ENCODE data around the gene EXOG.

EXOG gene

GRCh38 chr3:38507120-38507519 lies 11.0 kb downstream of the EXOG start:
- no peak overlapping the region for H3K4me3 ChIP-seq (ENCODE audit: low read depth, low read length)
- no peak for TF ChIP-seq CTCF (IDR thresholded peaks at IDR 0.05; ENCODE audit: control insufficient read depth, extremely low read depth, insufficient read depth)
- no peak for DNase-seq (ENCODE audit: low read depth)

- TF ChIP-seq CTCF (IDR thresholded peaks at IDR 0.05; ENCODE audit: control insufficient read depth, extremely low read depth, insufficient read depth) = no peak
- H3K4me3 ChIP-seq (ENCODE audit: low read depth, low read length) = no peak overlapping the region
- no peak for DNase-seq (ENCODE audit: low read depth)
These were observed 13.6 kb downstream of the EXOG start for GRCh38 chr3:38509732-38510131.

- TF ChIP-seq CTCF (IDR thresholded peaks at IDR 0.05; ENCODE audit: control insufficient read depth, extremely low read depth, insufficient read depth) = no peak
- H3K4me3 ChIP-seq (ENCODE audit: low read depth, low read length) = no peak overlapping the region
- no peak for DNase-seq (ENCODE audit: low read depth)
These were observed 14.5 kb downstream of the EXOG start for GRCh38 chr3:38510631-38511030.

- TF ChIP-seq CTCF (IDR thresholded peaks at IDR 0.05; ENCODE audit: control insufficient read depth, extremely low read depth, insufficient read depth) = no peak
- no peak for DNase-seq (ENCODE audit: low read depth)
- no peak overlapping the region for H3K4me3 ChIP-seq (ENCODE audit: low read depth, low read length)
These were observed 15.4 kb downstream of the EXOG start for GRCh38 chr3:38511546-38511945.

GRCh38 chr3:38515367-38515766 lies 19.2 kb downstream of the EXOG start:
- DNase-seq (ENCODE audit: low read depth) = no peak
- H3K4me3 ChIP-seq (ENCODE audit: low read depth, low read length) = no peak overlapping the region
- TF ChIP-seq CTCF (IDR thresholded peaks at IDR 0.05; ENCODE audit: control insufficient read depth, extremely low read depth, insufficient read depth) = no peak

GRCh38 chr3:38516669-38517068 lies 20.5 kb downstream of the EXOG start:
- DNase-seq (ENCODE audit: low read depth) = no peak
- no peak overlapping the region for H3K4me3 ChIP-seq (ENCODE audit: low read depth, low read length)
- TF ChIP-seq CTCF (IDR thresholded peaks at IDR 0.05; ENCODE audit: control insufficient read depth, extremely low read depth, insufficient read depth) = no peak

GRCh38 chr3:38519000-38519399 lies 22.9 kb downstream of the EXOG start:
- no peak for TF ChIP-seq CTCF (IDR thresholded peaks at IDR 0.05; ENCODE audit: control insufficient read depth, extremely low read depth, insufficient read depth)
- no peak overlapping the region for H3K4me3 ChIP-seq (ENCODE audit: low read depth, low read length)
- no peak for DNase-seq (ENCODE audit: low read depth)

Data from LNCaP clone FGC (cell line).